DMS153 (cell line): ENCODE measurements around the gene DOCK7.
"Not testable (repeated sequence)": the region's sequence is repeated elsewhere in the genome, so short reads cannot be mapped to it uniquely, and the experiment has no call there.

Experiments used
- DNase-seq: peaks from one replicate; lab custom pipeline; 2025; lab: John Stamatoyannopoulos, UW

The DOCK7 gene

GRCh38 chr1:62694479-62694878 lies 6.3 kb upstream of the DOCK7 start:
- not testable (repeated sequence) for DNase-seq

- no peak for DNase-seq
Measured at GRCh38 chr1:62693123-62693522, 4.9 kb upstream of the DOCK7 start.

GRCh38 chr1:62691062-62691844 lies 3.1 kb upstream of the DOCK7 start:
- no peak for DNase-seq

- no peak for DNase-seq
Measured at GRCh38 chr1:62689524-62689923, 1.3 kb upstream of the DOCK7 start.

- no peak for DNase-seq
Measured at GRCh38 chr1:62688687-62689085, 500 bp upstream of the DOCK7 start.

GRCh38 chr1:62687421-62687902 lies 724 bp downstream of the DOCK7 start:
- no peak for DNase-seq

GRCh38 chr1:62686822-62687221 lies 1.4 kb downstream of the DOCK7 start:
- no peak for DNase-seq

GRCh38 chr1:62685431-62685859 lies 2.7 kb downstream of the DOCK7 start:
- DNase-seq = no peak

- DNase-seq = no peak
Measured at GRCh38 chr1:62682531-62682930, 5.7 kb downstream of the DOCK7 start.

GRCh38 chr1:62680992-62681391 lies 7.2 kb downstream of the DOCK7 start:
- DNase-seq = not testable (repeated sequence)

GRCh38 chr1:62677822-62678221 lies 10.4 kb downstream of the DOCK7 start:
- DNase-seq = not testable (repeated sequence)

GRCh38 chr1:62676611-62677356 lies 11.4 kb downstream of the DOCK7 start:
- DNase-seq = no peak

- DNase-seq = no peak
Measured at GRCh38 chr1:62673629-62674028, 14.6 kb downstream of the DOCK7 start.

- DNase-seq = no peak
Measured at GRCh38 chr1:62672029-62672428, 16.2 kb downstream of the DOCK7 start.

- DNase-seq = no peak
Measured at GRCh38 chr1:62654744-62655143, 33.4 kb downstream of the DOCK7 start.

GRCh38 chr1:62652387-62652786 lies 35.8 kb downstream of the DOCK7 start:
- no peak for DNase-seq

- DNase-seq = no peak
Measured at GRCh38 chr1:62643283-62643682, 44.9 kb downstream of the DOCK7 start.

- DNase-seq = no peak
Measured at GRCh38 chr1:62637392-62638105, 50.6 kb downstream of the DOCK7 start.

- no peak for DNase-seq
Measured at GRCh38 chr1:62628506-62628905, 59.7 kb downstream of the DOCK7 start.

- no peak for DNase-seq
Measured at GRCh38 chr1:62625415-62625814, 62.8 kb downstream of the DOCK7 start.

GRCh38 chr1:62621907-62622306 lies 66.3 kb downstream of the DOCK7 start:
- peak; percentile 32 for DNase-seq

GRCh38 chr1:62613890-62614289 lies 74.3 kb downstream of the DOCK7 start:
- no peak for DNase-seq

GRCh38 chr1:62613325-62613727 lies 74.9 kb downstream of the DOCK7 start:
- DNase-seq = no peak
